GM21825 (cell line): Measurements from ENCODE around the gene SLC35F1.
"Not testable (repeated sequence)": the region's sequence is repeated elsewhere in the genome, so short reads cannot be mapped to it uniquely, and the experiment has no call there.

ENCODE experiments used
- ATAC-seq: cut with Tn5 transposase; IDR thresholded peaks from one replicate; pipeline ENCODE4 v1.9.1; 2021; ENCODE audit warnings: mild to moderate bottlenecking, moderate library complexity; ENCODE audit not compliant: unreplicated experiment

The SLC35F1 gene

DNA sequence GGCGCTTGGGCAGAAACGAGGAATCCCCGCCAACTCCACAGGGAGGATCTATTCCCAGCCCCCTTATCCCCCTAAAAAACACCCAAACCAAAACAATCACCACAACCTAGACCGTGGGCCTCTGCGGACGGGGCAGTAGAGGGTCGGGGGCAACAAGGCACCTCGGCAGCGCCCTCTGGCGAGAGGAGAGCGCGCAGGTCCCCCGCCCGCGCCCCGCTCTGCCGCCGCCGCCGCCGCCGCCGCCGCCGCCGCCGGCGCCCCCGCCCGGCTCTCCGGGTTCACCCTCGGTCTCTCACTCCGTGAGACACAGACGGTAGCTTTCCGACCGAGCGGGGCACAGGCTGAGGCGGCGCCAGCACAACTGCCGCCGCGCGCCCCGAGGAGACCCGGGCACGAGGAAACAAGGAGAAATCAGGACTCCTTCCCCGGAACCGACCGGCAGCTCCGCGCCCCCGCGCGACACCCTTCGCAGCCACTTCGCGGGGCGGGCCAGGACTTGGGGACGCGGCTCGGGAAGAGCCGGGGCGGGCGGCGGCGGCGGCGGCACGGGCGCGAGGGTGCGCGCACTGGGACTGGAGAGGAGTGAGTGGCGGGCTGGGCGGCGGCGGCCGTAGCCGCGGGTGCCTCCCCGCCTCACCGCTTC, at the start of gene SLC35F1:
SLC35F1 (plus strand) TSS at position 307 of the 643 bp plus-strand sequence.
- peak; percentile 79 for ATAC-seq

GRCh38 chr6:117858601-117859000, 48.5 kb upstream of the SLC35F1 start:
- ATAC-seq, result not testable (repeated sequence)

- no peak for ATAC-seq
Observed at GRCh38 chr6:117861545-117861944, 45.5 kb upstream of the SLC35F1 start.

GRCh38 chr6:117866561-117866960, 40.5 kb upstream of the SLC35F1 start:
- ATAC-seq, result no peak

DNA sequence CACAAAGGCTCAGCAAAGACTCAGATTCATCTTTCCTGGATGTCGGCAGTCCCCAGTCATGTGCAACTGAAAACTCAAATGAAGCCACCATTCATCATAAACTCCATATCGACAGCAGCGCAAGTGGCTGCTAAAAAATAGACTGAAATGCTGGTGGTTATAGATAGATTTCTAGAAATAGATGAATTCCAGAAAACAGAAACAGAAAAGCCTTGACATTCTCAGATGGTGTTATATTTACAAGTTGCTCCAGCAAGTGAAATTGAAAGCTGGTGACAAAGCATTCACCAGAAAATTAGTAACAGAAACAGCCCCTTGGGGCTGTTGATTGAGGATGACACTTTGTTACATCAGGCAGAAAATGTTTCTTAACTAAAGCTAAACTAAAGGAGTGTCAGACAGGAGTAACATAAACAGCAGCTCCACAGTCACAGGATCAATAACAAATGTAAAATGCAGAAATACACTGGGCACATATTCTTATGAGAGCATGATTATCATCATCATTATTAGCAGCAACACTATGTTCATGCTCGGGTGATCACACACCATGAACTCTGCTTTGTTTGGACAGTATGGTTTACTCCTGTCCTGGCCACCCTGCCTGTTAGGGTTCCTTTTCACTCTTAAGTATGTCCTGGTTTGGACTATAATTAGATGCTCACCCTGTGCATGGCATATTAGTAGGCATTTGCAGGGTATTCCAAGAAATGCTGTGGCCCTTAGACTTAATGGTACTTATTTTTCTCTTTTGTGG, 36.4 kb upstream of the SLC35F1 start:
- peak; percentile 95 for ATAC-seq

DNA sequence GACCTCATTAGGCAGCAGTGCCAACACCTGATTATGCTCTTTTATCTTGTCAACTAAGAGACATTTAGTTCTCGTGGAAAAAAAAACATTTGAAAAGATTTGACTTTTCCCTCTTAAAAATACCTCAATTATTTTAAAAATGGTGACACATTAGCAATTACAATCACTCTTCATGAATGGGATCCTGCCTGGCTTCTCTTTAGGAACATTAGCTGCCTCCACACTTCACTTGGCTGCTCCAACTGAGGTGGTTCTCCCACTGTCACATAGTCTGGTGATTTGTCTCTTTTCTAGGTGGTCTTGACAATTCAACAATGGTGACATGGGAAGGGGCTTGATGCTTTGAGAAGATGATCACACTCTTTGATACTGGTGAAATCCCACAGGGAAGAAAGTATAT, 26.2 kb upstream of the SLC35F1 start:
- no peak for ATAC-seq

DNA sequence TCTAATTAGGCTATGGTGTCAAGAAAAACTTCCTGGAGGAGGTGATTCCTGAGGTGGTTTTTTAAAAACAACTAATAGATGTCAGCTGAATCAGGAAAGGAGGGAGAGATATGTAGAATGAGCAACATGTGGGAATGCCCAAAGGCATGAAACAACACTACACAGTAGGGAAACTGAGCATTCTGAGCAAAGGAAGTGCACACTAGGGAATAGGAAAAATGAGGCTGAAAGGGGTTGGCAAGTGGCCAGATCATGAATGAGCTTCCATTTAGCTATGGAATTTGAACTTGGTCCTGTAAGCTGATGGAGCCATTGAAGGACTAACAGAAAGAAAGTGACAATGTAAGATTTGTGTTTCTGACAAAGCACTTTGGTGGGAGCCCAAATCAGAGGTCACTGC, 16.9 kb upstream of the SLC35F1 start:
- no peak for ATAC-seq

GRCh38 chr6:117906507-117906957, 532 bp upstream of the SLC35F1 start:
- peak; percentile 30 for ATAC-seq

DNA sequence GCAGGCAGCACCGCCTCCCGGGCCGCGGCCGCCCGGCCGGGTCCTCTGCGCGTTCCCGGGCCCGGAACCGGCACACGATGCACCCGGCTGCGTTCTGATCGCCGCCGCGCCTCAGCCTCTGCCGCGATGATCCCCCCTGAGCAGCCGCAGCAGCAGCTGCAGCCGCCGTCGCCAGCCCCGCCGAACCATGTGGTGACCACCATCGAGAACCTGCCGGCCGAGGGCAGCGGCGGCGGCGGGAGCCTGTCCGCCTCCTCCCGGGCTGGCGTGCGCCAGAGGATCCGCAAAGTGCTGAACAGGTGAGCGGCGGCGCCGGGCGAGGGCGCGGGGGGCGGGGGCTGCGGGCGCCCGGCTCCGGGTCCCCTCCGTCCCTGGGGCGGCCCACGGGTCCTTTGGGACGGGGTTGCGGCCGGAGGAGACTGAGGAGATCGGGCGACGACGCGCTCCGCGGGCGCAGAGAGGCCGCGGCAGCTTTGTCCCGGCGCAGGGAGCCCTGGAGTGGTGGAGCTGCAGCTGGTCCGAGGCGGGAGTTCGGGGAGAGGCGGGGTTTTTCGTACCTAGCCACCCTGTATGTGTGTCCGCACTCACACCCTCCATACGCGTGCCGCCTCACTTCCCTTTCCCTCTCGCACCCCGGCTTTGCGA, 659 bp downstream of the SLC35F1 start:
- ATAC-seq, result peak; percentile 7

DNA sequence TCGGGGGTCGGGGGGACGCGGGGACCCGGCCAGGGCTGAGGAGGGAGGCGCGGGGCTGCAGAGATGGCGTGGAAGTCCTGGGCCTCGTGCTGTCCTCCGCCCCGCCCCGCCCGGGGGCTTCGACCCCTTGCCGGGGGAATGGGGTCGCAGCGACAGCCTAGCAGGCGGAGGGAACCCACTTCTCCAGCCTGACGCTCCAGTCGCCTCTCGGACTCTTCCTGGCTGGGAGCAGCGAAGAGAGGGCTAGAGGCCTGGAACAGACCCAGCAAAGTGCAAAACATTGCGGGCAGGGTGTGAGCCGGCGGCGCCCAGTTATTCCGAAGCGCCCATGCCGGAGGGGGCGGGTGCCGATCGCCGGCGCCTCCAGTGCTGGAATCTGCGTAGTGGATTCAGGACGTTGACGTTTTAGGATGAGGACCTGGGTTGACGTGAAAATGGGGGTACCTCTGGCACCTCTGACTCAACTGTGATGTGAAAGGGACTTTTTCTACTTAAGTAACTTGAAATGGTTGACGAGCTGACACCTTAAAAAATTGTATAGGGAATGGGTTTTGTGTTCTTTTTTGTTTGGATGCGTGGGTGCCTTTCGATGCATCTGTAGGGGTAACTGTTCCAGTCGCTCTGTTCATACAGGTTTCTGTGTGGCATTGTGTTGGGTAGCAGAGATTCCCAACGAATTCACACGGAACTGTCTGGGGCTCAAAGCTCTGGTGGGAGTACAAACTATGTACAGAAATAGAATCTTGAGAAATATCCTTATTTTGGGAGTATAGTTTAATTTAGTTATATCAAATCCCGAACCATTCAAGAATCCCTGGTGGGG, 1.4 kb downstream of the SLC35F1 start:
- ATAC-seq, result no peak

GRCh38 chr6:117909638-117910037, 2.6 kb downstream of the SLC35F1 start:
- no peak for ATAC-seq

DNA sequence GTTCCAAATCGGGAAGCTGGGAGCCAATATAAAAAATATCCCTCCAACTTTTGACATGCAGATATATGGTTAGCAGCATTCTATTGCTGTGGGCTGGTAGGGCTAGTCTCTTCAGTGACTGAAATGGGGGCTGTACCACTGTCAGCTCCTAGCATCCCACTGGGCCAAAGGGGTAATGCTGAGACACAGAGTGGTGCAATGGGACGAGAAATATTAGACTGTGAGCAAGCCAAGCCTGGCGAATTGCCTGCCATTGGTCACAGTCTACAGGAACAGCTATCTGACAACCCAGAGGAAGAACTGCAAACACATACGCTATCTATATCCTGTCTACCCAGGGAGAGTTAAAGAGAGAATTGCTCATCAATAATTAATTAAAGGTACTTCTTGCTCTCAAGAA, 3.5 kb downstream of the SLC35F1 start:
- ATAC-seq, result no peak

- ATAC-seq, result no peak
Observed at GRCh38 chr6:117911150-117911549, 4.1 kb downstream of the SLC35F1 start.

DNA sequence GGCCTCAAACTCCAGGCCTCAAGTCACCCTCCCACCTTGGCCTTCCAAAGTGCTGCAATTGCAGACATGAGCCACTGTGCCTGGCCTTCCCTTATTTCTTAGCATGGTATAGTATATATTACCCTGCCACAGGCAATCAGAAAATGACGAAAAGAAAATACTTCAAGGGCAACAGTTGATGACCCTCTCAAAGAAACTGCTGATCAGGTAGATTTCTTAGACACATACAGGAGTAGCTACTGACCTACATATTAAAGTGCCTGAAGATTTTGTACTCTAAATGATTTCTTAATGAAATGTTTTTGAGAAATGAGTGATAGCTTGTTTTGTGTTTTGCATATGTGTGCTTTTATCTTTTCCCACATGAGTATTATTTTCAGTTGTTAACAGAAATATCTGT, 4.6 kb downstream of the SLC35F1 start:
- no peak for ATAC-seq

- ATAC-seq, result no peak
Observed at GRCh38 chr6:117915846-117916245, 8.8 kb downstream of the SLC35F1 start.

GRCh38 chr6:117916483-117916882, 9.4 kb downstream of the SLC35F1 start:
- ATAC-seq, result no peak

DNA sequence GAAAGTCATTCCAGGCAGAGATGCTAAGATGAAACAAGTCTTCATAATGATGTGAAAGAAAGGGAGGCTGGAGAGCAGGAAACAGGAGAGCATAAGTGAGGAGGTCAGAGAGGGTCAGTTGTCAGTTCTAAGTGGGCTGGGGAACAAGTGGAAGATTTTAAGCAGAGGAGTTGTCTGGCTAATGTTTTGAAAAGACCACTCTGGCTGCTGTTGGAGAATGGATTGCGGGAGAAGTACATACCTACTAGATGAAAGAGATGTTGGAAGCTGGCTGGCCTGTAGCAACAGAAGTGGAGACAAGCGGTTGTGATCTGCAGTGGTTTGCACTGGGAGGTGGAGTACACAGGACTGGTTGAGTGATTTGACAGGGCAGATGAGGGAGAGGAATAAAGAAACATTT, 10.1 kb downstream of the SLC35F1 start:
- no peak for ATAC-seq

DNA sequence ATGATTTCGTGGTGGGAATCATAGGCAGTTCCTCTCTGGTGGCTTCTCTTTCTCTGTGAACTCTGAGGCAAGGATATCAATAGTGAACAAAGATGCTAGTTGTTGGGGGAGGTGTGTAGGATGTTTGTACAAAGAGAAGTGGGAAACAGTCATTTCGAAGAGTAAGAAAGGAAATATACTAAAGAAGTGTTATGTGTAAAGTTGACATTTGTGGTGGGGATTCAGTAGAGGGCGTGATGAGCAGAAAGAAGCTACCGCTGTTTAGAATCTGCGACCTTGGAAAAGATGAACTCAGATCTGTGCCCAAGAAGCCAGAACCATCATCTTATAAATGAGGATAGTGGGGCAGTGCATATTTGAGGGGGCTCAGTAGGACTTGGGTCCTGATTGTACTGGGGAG, 11.4 kb downstream of the SLC35F1 start:
- ATAC-seq, result no peak

- no peak for ATAC-seq
Observed at GRCh38 chr6:117919275-117919674, 12.2 kb downstream of the SLC35F1 start.

GRCh38 chr6:117919775-117920729, 13.0 kb downstream of the SLC35F1 start:
- ATAC-seq, result no peak
